Measurements from ENCODE around the gene MANSC1.

DNA sequence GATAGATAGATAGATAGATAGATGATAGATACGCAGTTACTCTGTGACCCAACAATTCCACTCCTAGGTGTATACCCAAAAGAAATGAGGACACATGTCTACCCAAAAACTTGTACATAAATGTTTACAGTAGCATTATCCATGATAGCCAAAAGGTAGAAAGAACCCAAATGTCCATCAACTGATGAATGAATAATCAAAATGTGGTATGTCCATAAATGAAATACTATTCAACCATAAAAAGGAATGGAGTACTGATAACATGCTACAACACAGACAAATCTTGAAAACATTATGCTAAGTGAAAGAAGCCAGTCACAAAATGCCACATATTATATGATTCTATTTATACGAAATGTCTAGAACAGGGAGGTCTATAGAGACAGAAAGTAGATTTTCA is 47.1 kb downstream of the MANSC1 start:
- TF ChIP-seq POLR2A (IDR thresholded peaks at IDR 0.05; ENCODE audit: low read depth, low read length) (no peak), TAF1 (IDR thresholded peaks at IDR 0.05; ENCODE audit: low read depth, low read length) (no peak), POLR2AphosphoS5 (IDR thresholded peaks at IDR 0.05; ENCODE audit: low read depth, low read length) (no peak), SPI1 (IDR thresholded peaks at IDR 0.05; ENCODE audit: low read depth, low read length) (no peak), PAX5 (IDR thresholded peaks at IDR 0.05; ENCODE audit: insufficient read depth, low read length, severe bottlenecking) (no peak), POU2F2 (IDR thresholded peaks at IDR 0.05; ENCODE audit: low read depth, low read length) (no peak)

Data from GM12891 (cell line).